ENCODE data around the gene FZR1.

GRCh38 chr19:3465552-3465951 is 40.6 kb upstream of the FZR1 start:
- TF ChIP-seq CTCF (IDR thresholded peaks at IDR 0.05; ENCODE audit: borderline replicate concordance, extremely low read depth, low read length, poor library complexity, severe bottlenecking) (no peak), EZH2 (IDR thresholded peaks at IDR 0.05; ENCODE audit: borderline replicate concordance, low read depth, low read length, severe bottlenecking) (no peak)

Data from DND-41 (cell line).